ENCODE measurements around the gene LUC7L3. TPM values are rescaled to one million over a fixed set of nuclear protein-coding genes. Genes with fewer than 3 reads are reported as not detected.

Gene LUC7L3
- total and polyA plus RNA-seq, 2 of the 13 experiments (the other 11 are each of a cell fraction or from before 2014, with no cell fraction given) = 108 to 120 TPM

DNA sequence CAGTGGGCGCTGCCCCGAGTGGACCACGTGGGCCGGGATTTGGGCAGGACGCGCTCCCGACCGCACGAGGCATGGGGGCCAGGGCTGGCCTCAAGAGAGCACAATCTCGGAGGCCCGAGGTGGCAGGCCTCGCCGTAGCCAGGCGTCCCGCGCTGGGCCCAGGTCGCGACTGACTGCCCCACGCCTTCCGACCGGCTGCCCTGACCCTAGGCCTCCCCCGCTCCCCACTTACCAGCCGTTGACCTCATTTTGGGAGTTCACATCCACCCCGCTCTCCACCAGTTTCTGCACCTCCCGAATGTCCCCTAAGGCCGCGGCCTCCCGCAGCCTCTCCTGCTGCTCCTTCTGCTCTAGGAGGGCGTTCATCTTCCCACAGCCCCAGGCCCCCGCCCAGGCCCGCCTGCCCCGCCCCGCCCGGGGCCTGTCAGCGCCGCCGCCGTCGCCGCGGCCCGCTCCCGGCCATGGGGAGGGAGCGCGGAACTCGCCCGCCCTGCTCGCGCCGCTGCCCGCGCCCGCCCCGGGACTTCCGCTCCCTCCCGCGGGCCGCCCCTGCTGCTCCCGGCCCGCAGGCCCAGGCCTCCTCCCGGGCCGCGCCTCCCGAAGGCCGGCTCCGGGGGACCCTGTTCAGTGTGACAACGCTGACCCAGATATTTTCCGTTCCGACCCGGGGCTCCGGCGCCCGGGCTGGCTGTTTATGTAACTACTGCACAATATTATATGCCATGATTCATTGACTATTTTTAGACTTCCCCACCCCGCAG lies 11.9 kb upstream of the LUC7L3 start, which contains the start of gene ANKRD40 (continued):
- 0 out of 2 replicates have a peak, but pooled peaks have one; percentile 24 for TF ChIP-seq TMF1 (CRISPR knock-in tag; IDR thresholded peaks at IDR 0.05; ENCODE audit: low read depth)
- TF ChIP-seq IRF2 (CRISPR knock-in tag; IDR thresholded peaks at IDR 0.05) = peak; percentile 92; the same call in 1 of the 2 replicates
- peak; percentile 99 for TF ChIP-seq ZFY (CRISPR knock-in tag; IDR thresholded peaks at IDR 0.05)
- peak; percentile 70 for TF ChIP-seq LCORL (IDR thresholded peaks at IDR 0.05)
- TF ChIP-seq LCORL (CRISPR knock-in tag; IDR thresholded peaks at IDR 0.05) = peak; percentile 58
- no peak for TF ChIP-seq SMAD1 (CRISPR knock-in tag; IDR thresholded peaks at IDR 0.05; ENCODE audit: borderline replicate concordance, low read depth)
- no peak for TF ChIP-seq TCF12 (IDR thresholded peaks at IDR 0.05)
- peak; percentile 11; the same call in 1 of the 2 replicates for TF ChIP-seq TCF12 (CRISPR knock-in tag; IDR thresholded peaks at IDR 0.05)
- peak; percentile 97 for TF ChIP-seq ZSCAN9 (CRISPR knock-in tag; IDR thresholded peaks at IDR 0.05; ENCODE audit: borderline replicate concordance)
- TF ChIP-seq SOX5 (CRISPR knock-in tag; IDR thresholded peaks at IDR 0.05; ENCODE audit: borderline replicate concordance) = peak; percentile 65; the same call in 1 of the 2 replicates
- TF ChIP-seq ZNF124 (CRISPR knock-in tag; IDR thresholded peaks at IDR 0.05) = peak; percentile 88
- TF ChIP-seq, protein P1, sequence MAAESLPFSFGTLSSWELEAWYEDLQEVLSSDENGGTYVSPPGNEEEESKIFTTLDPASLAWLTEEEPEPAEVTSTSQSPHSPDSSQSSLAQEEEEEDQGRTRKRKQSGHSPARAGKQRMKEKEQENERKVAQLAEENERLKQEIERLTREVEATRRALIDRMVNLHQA (CRISPR knock-in tag; IDR thresholded peaks at IDR 0.05) = no peak
- TF ChIP-seq PATZ1 (CRISPR knock-in tag; IDR thresholded peaks at IDR 0.05) = peak; percentile 84
- peak; percentile 31; the same call in 1 of the 2 replicates for TF ChIP-seq HNF4A (CRISPR knock-in tag; IDR thresholded peaks at IDR 0.05)
- TF ChIP-seq KLF16 (CRISPR knock-in tag; IDR thresholded peaks at IDR 0.05) = peak in 1 of 2 experiments; percentile 97; a peak in 3 of 4 replicates
- TF ChIP-seq MNT (IDR thresholded peaks at IDR 0.05) = peak; percentile 43; the same call in 1 of the 2 replicates
- peak; percentile 86 for TF ChIP-seq SIN3A (IDR thresholded peaks at IDR 0.05; ENCODE audit: borderline replicate concordance, low read depth, low read length)
- peak; percentile 78; the same call in 1 of the 2 replicates for TF ChIP-seq MEIS1 (CRISPR knock-in tag; IDR thresholded peaks at IDR 0.05; ENCODE audit: borderline replicate concordance)
- peak; percentile 66; the same call in 1 of the 2 replicates for TF ChIP-seq TARDBP (CRISPR knock-in tag; IDR thresholded peaks at IDR 0.05)
- no peak; the same call in 1 of the 2 replicates for TF ChIP-seq CENPX (CRISPR knock-in tag; IDR thresholded peaks at IDR 0.05)
- TF ChIP-seq, protein P2, sequence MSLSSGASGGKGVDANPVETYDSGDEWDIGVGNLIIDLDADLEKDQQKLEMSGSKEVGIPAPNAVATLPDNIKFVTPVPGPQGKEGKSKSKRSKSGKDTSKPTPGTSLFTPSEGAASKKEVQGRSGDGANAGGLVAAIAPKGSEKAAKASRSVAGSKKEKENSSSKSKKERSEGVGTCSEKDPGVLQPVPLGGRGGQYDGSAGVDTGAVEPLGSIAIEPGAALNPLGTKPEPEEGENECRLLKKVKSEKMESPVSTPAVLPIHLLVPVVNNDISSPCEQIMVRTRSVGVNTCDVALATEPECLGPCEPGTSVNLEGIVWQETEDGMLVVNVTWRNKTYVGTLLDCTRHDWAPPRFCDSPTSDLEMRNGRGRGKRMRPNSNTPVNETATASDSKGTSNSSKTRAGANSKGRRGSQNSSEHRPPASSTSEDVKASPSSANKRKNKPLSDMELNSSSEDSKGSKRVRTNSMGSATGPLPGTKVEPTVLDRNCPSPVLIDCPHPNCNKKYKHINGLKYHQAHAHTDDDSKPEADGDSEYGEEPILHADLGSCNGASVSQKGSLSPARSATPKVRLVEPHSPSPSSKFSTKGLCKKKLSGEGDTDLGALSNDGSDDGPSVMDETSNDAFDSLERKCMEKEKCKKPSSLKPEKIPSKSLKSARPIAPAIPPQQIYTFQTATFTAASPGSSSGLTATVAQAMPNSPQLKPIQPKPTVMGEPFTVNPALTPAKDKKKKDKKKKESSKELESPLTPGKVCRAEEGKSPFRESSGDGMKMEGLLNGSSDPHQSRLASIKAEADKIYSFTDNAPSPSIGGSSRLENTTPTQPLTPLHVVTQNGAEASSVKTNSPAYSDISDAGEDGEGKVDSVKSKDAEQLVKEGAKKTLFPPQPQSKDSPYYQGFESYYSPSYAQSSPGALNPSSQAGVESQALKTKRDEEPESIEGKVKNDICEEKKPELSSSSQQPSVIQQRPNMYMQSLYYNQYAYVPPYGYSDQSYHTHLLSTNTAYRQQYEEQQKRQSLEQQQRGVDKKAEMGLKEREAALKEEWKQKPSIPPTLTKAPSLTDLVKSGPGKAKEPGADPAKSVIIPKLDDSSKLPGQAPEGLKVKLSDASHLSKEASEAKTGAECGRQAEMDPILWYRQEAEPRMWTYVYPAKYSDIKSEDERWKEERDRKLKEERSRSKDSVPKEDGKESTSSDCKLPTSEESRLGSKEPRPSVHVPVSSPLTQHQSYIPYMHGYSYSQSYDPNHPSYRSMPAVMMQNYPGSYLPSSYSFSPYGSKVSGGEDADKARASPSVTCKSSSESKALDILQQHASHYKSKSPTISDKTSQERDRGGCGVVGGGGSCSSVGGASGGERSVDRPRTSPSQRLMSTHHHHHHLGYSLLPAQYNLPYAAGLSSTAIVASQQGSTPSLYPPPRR (CRISPR knock-in tag; IDR thresholded peaks at IDR 0.05; ENCODE audit: borderline replicate concordance) = no peak
- TF ChIP-seq KDM3A (CRISPR knock-in tag; IDR thresholded peaks at IDR 0.05; ENCODE audit: low read depth) = peak; percentile 83
